ENCODE results near the gene MYBL2. TPM values are rescaled to one million over a fixed set of nuclear protein-coding genes. Genes with fewer than 3 reads are reported as not detected.

Gene MYBL2
- total RNA-seq, 1 experiment from 2014 or later: 345 TPM

- CTCF ChIA-PET: no interaction called here
- Mint-ChIP-seq H3K4me3 (ENCODE audit: unreplicated experiment) (no peak overlapping the region), H3K4me1 (ENCODE audit: low read depth, unreplicated experiment) (no peaks in the 10 kb centered on the region), H3K9me3 (ENCODE audit: unreplicated experiment) (no peaks in the 10 kb centered on the region), H3K36me3 (ENCODE audit: insufficient read depth, unreplicated experiment) (peaks cover 88% of the 10 kb centered on the region), H3K27ac (ENCODE audit: unreplicated experiment) (no peak overlapping the region), H3K27me3 (ENCODE audit: insufficient read depth, unreplicated experiment) (no peaks in the 10 kb centered on the region)
- Histone ChIP-seq H3K27me3 (replicated peaks; ENCODE audit: control insufficient read depth, insufficient read depth, low read length) (no peaks in the 10 kb centered on the region), H3K36me3 (ENCODE audit: control insufficient read depth, insufficient read depth, low read length) (peaks cover 8% of the 10 kb centered on the region), H3K9me3 (no peaks in the 10 kb centered on the region), H3K4me1 (no peaks in the 10 kb centered on the region), H3K4me3 (ENCODE audit: low read depth, low read length) (no peak overlapping the region)
- POLR2A ChIA-PET: no interaction called here
- no peak for DNase-seq
- intact Hi-C loops (cut with micrococcal nuclease; ENCODE audit: unreplicated experiment): no loop called here
- BruUV-seq (replicated peaks): no TSS peak
- TF ChIP-seq CTCF (IDR thresholded peaks at IDR 0.05; ENCODE audit: insufficient read depth in 1 of 2, low read depth in 1 of 2, low read length in 1 of 2, severe bottlenecking in 1 of 2, unreplicated experiment in 1 of 2): no peak
Observed at GRCh38 chr20:43710370-43711044, 43.6 kb downstream of the MYBL2 start.

- POLR2A ChIA-PET: no interaction called here
- DNase-seq: no peak
- Mint-ChIP-seq H3K4me3 (ENCODE audit: unreplicated experiment) (no peak overlapping the region), H3K9me3 (ENCODE audit: unreplicated experiment) (no peaks in the 10 kb centered on the region), H3K36me3 (ENCODE audit: insufficient read depth, unreplicated experiment) (peaks cover 86% of the 10 kb centered on the region), H3K27me3 (ENCODE audit: insufficient read depth, unreplicated experiment) (no peaks in the 10 kb centered on the region), H3K27ac (ENCODE audit: unreplicated experiment) (no peak overlapping the region), H3K4me1 (ENCODE audit: low read depth, unreplicated experiment) (no peaks in the 10 kb centered on the region)
- no peaks in the 10 kb centered on the region for H3K4me1 ChIP-seq
- H3K27me3 ChIP-seq (replicated peaks; ENCODE audit: control insufficient read depth, insufficient read depth, low read length): no peaks in the 10 kb centered on the region
- H3K36me3 ChIP-seq (ENCODE audit: control insufficient read depth, insufficient read depth, low read length): peaks cover 8% of the 10 kb centered on the region
- no peaks in the 10 kb centered on the region for H3K9me3 ChIP-seq
- CTCF ChIA-PET: no interaction called here
- intact Hi-C loops (cut with micrococcal nuclease; ENCODE audit: unreplicated experiment): no loop called here
- BruUV-seq (replicated peaks): no TSS peak
- no peak for TF ChIP-seq CTCF (IDR thresholded peaks at IDR 0.05; ENCODE audit: insufficient read depth in 1 of 2, low read depth in 1 of 2, low read length in 1 of 2, severe bottlenecking in 1 of 2, unreplicated experiment in 1 of 2)
- no peak overlapping the region for H3K4me3 ChIP-seq (ENCODE audit: low read depth, low read length)
Observed at GRCh38 chr20:43711098-43711654, 44.3 kb downstream of the MYBL2 start.

- Histone ChIP-seq H3K36me3 (ENCODE audit: control insufficient read depth, insufficient read depth, low read length) (no peaks in the 10 kb centered on the region; the same call in 1 of the 2 replicates), H3K4me1 (no peaks in the 10 kb centered on the region), H3K27me3 (replicated peaks; ENCODE audit: control insufficient read depth, insufficient read depth, low read length) (no peaks in the 10 kb centered on the region), H3K9me3 (no peaks in the 10 kb centered on the region), H3K4me3 (ENCODE audit: low read depth, low read length) (no peak overlapping the region)
- H3K27ac Mint-ChIP-seq (ENCODE audit: unreplicated experiment): no peak overlapping the region
- TF ChIP-seq CTCF (IDR thresholded peaks at IDR 0.05; ENCODE audit: insufficient read depth in 1 of 2, low read depth in 1 of 2, low read length in 1 of 2, severe bottlenecking in 1 of 2, unreplicated experiment in 1 of 2): no peak
- H3K27me3 Mint-ChIP-seq (ENCODE audit: insufficient read depth, unreplicated experiment): no peaks in the 10 kb centered on the region
- no peaks in the 10 kb centered on the region for H3K9me3 Mint-ChIP-seq (ENCODE audit: unreplicated experiment)
- H3K4me1 Mint-ChIP-seq (ENCODE audit: low read depth, unreplicated experiment): no peaks in the 10 kb centered on the region
- DNase-seq: no peak
- no TSS peak for BruUV-seq (replicated peaks)
- CTCF ChIA-PET: no interaction called here
- intact Hi-C loops (cut with micrococcal nuclease; ENCODE audit: unreplicated experiment): no loop called here
- no peak overlapping the region for H3K4me3 Mint-ChIP-seq (ENCODE audit: unreplicated experiment)
- POLR2A ChIA-PET: no interaction called here
- peaks cover 86% of the 10 kb centered on the region for H3K36me3 Mint-ChIP-seq (ENCODE audit: insufficient read depth, unreplicated experiment)
Observed at GRCh38 chr20:43715044-43715443, 48.1 kb downstream of the MYBL2 start.
